ENCODE measurements around the gene DIAPH2. TPM values are rescaled to one million over a fixed set of nuclear protein-coding genes. Genes with fewer than 3 reads are reported as not detected.

Gene DIAPH2
- 10.4 and 11.3 TPM in 2 replicates for total RNA-seq (2021)
- percentile 59 among the genes with signal in this experiment for Bru-seq, nascent RNA
- BruChase-seq, experiment 1, labeled RNA remaining after a 2-hour chase: percentile 51 among the genes with signal in this experiment
- BruChase-seq, experiment 2, labeled RNA remaining after a 6-hour chase: percentile 50 among the genes with signal in this experiment
- long read RNA-seq, full-length matches to known transcripts: 14 of 22 reads
- long read RNA-seq, partial matches to known transcripts: 4 of 22 reads
- long read RNA-seq, other reads (novel, unspliced or antisense): 4 of 22 reads

- DNase-seq (ENCODE audit: low spot score): peak; percentile 76
- H3K27me3 ChIP-seq (replicated peaks; ENCODE audit: insufficient read depth, low read depth, low read length, poor library complexity): no peaks in the 10 kb centered on the region
- H3K4me1 ChIP-seq (ENCODE audit: insufficient read depth, low read length, poor library complexity, severe bottlenecking): peaks cover 4% of the 10 kb centered on the region
- H3K27ac ChIP-seq (ENCODE audit: low read depth, low read length, poor library complexity, severe bottlenecking): peak within 1 kb of the TSS; percentile 72
- H3K9me3 ChIP-seq (ENCODE audit: low read depth, low read length, poor library complexity, severe bottlenecking): no peaks in the 10 kb centered on the region
- ChIA-PET POLR2A (ENCODE audit: low non-redundant PET) (interaction anchor here (0.6 kb wide), 1 partner anchor 22 kb away, joined by 9 read pairs; no protein-coding TSS in a partner anchor), CTCF (no interaction called here)
- H3K36me3 ChIP-seq (ENCODE audit: insufficient read depth, low read length, poor library complexity, severe bottlenecking): no peaks in the 10 kb centered on the region
- BruUV-seq (replicated peaks): no TSS peak
- H3K4me3 ChIP-seq (ENCODE audit: low read depth, low read length, poor library complexity, severe bottlenecking): peak within 1 kb of the TSS; percentile 67
- no peak for TF ChIP-seq EZH2 (IDR thresholded peaks at IDR 0.05; ENCODE audit: borderline replicate concordance, low read depth, low read length, poor library complexity, severe bottlenecking)
- TF ChIP-seq CTCF (conservative IDR thresholded peaks at IDR 0.05; ENCODE audit: low read depth, low read length): no peak
- intact Hi-C loops (cut with micrococcal nuclease; ENCODE audit: unreplicated experiment): no loop called here
Measured at GRCh38 chrX:96684339-96685209, at the start of gene DIAPH2. Gene DIAPH2, plus strand, starts transcription at chrX:96684842.

GRCh38 chrX:96650023-96650422 is 34.6 kb upstream of the DIAPH2 start:
- BruUV-seq (replicated peaks): no TSS peak
- CTCF ChIA-PET: no interaction called here

More at GRCh38 chrX:96650023-96650422, 34.6 kb upstream of the DIAPH2 start:
- H3K36me3 ChIP-seq (ENCODE audit: insufficient read depth, low read length, poor library complexity, severe bottlenecking): no peaks in the 10 kb centered on the region
- no peak for TF ChIP-seq EZH2 (IDR thresholded peaks at IDR 0.05; ENCODE audit: borderline replicate concordance, low read depth, low read length, poor library complexity, severe bottlenecking)
- no peak for TF ChIP-seq CTCF (conservative IDR thresholded peaks at IDR 0.05; ENCODE audit: low read depth, low read length)
- POLR2A ChIA-PET (ENCODE audit: low non-redundant PET): no interaction called here
- no peaks in the 10 kb centered on the region for H3K4me1 ChIP-seq (ENCODE audit: insufficient read depth, low read length, poor library complexity, severe bottlenecking)
- no peak overlapping the region for H3K4me3 ChIP-seq (ENCODE audit: low read depth, low read length, poor library complexity, severe bottlenecking)
- no peak overlapping the region for H3K27ac ChIP-seq (ENCODE audit: low read depth, low read length, poor library complexity, severe bottlenecking)
- intact Hi-C loops (cut with micrococcal nuclease; ENCODE audit: unreplicated experiment): no loop called here
- no peak for DNase-seq (ENCODE audit: low spot score)
- no peaks in the 10 kb centered on the region for H3K9me3 ChIP-seq (ENCODE audit: low read depth, low read length, poor library complexity, severe bottlenecking)
- no peaks in the 10 kb centered on the region for H3K27me3 ChIP-seq (replicated peaks; ENCODE audit: insufficient read depth, low read depth, low read length, poor library complexity)
